Astrocyte of the hippocampus (primary cell): Measurements from ENCODE around the gene PRDM16.

ENCODE experiments used
- DNase-seq: peaks from one replicate; pipeline ENCODE4 v3.0.0; 2011; ENCODE audit warnings: low read depth, low spot score

PRDM16 gene

GRCh38 chr1:3389093-3389833, 320.3 kb downstream of the PRDM16 start:
- no peak for DNase-seq

GRCh38 chr1:3390291-3390690, 321.3 kb downstream of the PRDM16 start:
- DNase-seq, result no peak

- no peak for DNase-seq
Observed at GRCh38 chr1:3391711-3392110, 322.7 kb downstream of the PRDM16 start.

DNA sequence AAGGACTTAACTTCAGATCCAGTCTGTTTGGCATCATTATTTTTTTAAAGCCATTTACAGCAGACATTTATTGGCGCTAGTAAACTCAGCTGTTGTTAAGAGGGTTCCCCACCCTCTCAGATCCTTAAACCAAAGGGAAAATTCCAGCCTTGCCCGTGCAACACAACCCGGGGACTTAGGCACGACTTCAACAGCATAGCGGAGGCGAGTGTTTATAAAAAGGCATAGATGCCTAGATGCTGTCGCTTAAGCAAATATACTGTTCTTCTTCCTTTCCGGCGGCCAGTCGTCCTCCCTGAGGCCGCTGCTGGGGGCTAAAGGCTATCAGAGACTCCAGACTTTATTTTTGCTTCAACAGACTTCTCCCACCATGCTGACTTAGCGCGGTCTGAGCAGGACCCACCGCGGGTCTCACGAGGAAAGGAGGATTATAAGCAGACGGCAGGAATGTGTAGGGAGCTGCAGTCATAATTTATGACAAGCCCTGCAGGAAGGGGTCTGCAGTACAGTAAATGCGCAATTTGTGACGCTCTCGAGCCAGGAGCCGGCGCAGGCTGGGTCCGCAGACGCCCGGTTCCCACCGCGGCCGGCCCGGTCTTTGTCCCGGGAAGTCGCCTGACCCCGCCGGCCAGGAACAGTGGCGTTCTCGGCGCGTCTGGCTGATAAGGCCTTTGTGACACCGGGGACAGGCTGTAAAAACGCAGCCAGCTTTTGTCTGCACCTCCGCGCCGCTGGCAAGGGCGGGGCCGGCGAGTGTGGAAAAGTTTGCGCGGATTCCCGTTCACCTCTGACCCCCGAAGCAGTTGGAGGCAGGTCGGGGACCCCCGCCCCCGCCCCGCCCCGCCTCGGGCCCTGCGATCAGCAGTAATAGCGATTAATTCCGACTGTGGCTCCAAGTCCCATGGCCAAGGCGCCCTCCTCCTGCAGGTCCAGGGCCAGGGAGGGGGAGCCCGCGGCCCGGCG, 324.3 kb downstream of the PRDM16 start:
- DNase-seq, result peak; percentile 44

GRCh38 chr1:3393987-3394920, 325.3 kb downstream of the PRDM16 start:
- peak; percentile 26 for DNase-seq

DNA sequence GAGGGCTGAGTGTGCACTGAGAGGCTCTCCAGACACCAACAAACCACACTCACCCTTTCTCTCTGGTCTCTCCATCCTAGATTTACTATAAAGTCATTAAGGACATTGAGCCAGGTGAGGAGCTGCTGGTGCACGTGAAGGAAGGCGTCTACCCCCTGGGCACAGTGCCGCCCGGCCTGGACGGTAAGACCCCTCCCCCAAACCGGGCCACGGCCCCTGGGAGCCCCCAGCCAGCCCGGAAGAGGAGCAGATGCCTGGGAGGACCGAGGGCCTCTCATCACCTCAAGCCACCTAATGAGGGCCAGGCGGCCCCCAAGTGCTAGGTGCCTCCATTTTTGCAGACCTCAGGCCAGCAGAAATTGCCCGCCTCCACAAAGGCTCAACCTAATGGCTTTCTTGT, 327.4 kb downstream of the PRDM16 start:
- DNase-seq, result no peak

- DNase-seq, result no peak
Observed at GRCh38 chr1:3397311-3397710, 328.3 kb downstream of the PRDM16 start.

GRCh38 chr1:3398396-3399140, 329.6 kb downstream of the PRDM16 start:
- no peak for DNase-seq

DNA sequence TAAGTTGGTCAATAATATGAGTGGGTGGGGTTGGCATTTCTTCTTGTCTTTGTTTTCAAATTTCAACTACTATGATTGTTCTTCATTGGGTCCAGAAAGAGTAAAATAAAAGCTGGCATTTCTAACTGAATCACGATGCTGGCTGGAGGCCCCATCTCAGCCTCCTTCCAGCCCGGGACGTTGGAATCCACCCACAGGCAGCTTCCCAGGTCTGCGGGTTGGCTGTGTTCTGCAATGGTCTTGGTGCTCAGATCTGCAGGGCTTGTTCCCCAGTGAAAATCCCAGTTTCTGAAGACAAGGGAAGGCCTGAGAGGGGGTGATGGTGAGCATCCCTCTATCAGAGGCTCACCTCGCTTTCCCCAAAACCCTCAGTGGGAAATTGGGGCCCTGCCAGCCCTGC, 330.7 kb downstream of the PRDM16 start:
- no peak for DNase-seq

DNA sequence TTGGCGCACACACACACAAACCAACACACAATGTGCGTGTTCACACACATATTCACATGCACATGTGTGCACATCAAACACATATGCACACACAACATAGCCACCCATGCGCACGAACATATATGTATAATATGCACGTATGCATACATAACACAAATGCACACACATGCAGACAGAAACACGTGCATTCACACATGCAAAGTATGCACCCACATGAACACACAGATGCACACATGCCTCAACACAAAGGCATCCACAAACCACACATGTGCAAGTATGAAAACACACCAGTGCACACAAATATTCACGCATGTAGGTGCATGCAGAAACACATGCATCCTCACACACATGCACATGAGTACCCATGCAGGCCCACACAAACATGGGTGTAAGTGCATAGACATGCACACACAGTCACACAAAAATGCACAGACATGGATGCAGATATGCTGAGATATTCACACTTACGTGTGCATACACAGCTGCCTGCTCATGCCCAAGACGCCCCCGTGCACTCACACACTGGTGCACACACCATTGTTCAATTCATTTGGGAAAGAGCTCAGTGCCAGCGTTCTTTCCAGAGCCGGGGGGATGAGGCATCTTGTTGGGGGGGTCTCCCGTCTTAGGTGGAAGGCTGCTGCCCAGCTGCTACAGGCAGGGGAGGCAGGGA, 332.7 kb downstream of the PRDM16 start:
- no peak for DNase-seq

GRCh38 chr1:3402258-3403010, 333.4 kb downstream of the PRDM16 start:
- DNase-seq, result peak; percentile 46

DNA sequence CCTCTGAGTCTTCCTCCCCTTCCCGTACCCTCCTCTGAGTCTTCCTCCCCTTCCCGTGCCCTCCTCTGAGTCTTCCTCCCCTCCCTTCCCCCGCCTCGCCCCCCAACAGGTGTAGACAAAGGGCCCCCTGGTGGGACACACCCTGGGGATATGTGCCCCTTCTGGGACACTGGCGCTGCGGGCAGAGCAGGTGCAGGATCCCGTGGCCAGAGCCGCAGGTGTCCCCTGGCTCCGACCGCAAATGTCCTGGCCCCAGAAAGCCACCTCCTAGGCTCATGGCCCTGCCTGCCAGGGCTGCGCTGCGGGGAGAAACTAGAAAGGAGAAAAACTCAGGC, 334.0 kb downstream of the PRDM16 start:
- DNase-seq, result no peak

DNA sequence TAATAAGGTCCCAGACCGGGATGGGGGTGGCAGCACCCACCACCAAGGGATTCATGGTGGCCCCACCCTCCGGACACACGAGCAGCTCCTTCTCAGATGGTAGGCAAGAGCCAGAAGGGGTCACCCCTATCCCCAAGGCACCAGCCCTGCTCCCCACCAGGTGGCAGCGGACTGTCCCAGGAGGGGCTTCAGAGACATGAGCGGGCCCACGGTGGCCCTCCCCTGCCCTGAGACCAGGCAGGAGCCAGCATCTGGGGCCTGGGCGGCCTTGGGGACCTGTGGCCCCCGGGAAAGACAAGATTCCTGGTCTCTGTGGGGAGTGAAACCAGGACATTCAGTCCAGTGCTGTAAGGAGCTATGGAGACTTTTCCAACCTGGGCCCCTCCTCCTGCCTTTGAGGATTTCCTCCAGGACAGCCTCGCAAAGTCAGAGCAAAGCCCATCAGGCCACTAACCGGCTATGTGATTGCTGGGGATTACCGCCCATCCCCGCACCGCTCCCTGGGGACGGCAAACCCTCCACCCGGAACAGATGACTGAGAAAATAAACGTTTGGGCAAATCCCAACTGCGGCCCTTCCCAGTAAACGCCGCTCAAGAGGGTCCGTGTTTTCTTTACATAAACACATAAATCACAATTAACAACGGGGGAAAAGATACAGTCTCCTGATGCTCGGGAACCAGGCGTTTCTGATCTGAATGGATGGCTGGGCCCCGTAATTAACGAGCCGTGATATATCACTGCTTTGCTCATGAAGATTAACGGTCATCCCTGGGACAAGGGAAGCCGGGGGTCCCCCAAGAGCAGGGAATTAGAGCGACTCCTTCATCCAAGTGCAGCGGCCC, 334.6 kb downstream of the PRDM16 start:
- DNase-seq, result no peak

GRCh38 chr1:3404301-3404700, 335.3 kb downstream of the PRDM16 start:
- no peak for DNase-seq

- no peak for DNase-seq
Observed at GRCh38 chr1:3404801-3405200, 335.8 kb downstream of the PRDM16 start.

GRCh38 chr1:3405491-3405890, 336.5 kb downstream of the PRDM16 start:
- no peak for DNase-seq

DNA sequence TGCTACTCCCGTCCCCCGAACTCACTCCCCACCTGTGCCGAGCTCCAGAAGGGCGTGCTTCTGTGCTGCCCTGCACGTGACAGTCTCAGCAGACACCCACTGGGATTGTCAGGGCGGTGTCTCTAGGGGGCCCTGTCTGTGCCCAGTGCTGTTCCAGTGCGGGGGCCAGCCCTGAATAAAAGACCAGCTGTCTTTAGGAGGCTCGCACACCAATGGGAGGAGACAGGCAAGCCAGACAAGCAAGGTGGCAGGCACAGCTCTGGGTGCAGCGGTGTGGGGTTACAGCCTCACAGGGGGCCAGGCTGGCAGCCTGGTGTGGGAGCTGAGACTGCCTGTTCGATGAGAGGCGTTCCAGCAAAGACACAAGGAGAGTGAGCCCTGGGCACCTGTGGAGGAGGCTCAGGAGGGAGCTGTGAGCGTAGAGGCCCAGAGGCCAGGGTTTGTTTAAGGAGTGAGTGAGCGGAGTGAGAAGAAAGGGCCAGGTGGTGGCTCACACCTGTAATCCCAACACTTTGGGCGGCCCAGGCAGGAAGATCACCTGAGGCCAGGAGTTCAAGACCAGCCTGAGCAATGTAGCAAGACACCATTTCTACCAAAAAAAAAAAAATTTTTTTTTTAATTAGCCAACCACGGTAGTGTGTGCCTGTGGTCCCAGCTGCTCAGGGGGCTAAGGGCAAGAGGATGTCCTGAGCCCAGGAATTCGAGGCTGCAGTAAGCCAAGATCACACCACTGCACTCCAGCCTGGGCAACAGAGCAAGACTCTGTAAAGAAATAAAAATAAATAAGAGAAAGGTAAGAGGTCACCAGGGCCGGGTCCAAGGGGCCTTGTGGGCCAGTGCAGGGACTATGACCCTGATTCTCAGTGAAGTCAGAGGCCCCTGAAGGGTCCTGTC, 337.2 kb downstream of the PRDM16 start:
- DNase-seq, result no peak

DNA sequence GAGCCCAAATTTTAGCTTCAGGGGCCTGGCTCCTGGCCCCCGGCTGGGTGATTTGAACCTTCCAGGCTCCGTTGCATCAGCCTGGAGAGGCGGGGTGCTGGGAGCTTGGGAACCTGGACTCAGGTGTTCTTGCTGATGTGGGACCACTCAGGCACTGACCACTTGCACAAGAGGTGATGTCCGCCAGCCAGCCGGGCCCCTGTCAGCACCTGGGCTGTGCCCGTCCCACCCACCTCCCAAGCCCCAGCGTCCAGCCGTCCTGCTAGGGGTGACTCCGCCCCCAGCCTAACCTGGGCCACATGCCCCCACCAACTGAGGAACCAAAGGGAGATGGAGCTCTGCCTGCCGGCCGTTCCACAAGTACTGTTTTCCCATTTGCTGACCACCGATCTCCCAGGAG, 338.0 kb downstream of the PRDM16 start:
- no peak for DNase-seq
